Measurements from ENCODE around the gene PHKA1.
"Not testable (repeated sequence)": the region's sequence is repeated elsewhere in the genome, so short reads cannot be mapped to it uniquely, and the experiment has no call there.

The PHKA1 gene

GRCh38 chrX:72572248-72573157, 141.6 kb downstream of the PHKA1 start, which contains the start of gene HDAC8:
HDAC8 (minus strand) TSS chrX:72572843; CDS start chrX:72572761, 82 bp downstream.
- Histone ChIP-seq H3K9me3 (no peaks in the 10 kb centered on the region), H3K4me2 (peak within 1 kb of the TSS; percentile 76), H4K20me1 (0 out of 2 replicates have a peak, but pooled peaks cover 13% of the 10 kb centered on the region), H3K27ac (peak within 1 kb of the TSS; percentile 70), H3K27me3 (peaks cover 78% of the 10 kb centered on the region), H3K9ac (peak within 1 kb of the TSS; percentile 76), H3K36me3 (peaks cover 23% of the 10 kb centered on the region), H3K4me1 (peaks cover 6% of the 10 kb centered on the region; the same call in 1 of the 2 replicates), H3K4me3 (peak within 1 kb of the TSS; percentile 71)
- no peak for TF ChIP-seq Cebpa-rat (IDR thresholded peaks at IDR 0.05)

- Histone ChIP-seq H3K27ac (no peak overlapping the region), H4K20me1 (0 out of 2 replicates have a peak, but pooled peaks cover 13% of the 10 kb centered on the region), H3K9me3 (no peaks in the 10 kb centered on the region), H3K4me3 (no peak overlapping the region), H3K4me2 (no peak overlapping the region), H3K9ac (no peak overlapping the region), H3K4me1 (peaks cover 6% of the 10 kb centered on the region; the same call in 1 of the 2 replicates), H3K27me3 (peaks cover 76% of the 10 kb centered on the region), H3K36me3 (peaks cover 49% of the 10 kb centered on the region)
- TF ChIP-seq Cebpa-rat (IDR thresholded peaks at IDR 0.05): no peak
Observed at GRCh38 chrX:72569786-72570185, 144.3 kb downstream of the PHKA1 start.

GRCh38 chrX:72568406-72569092, 145.6 kb downstream of the PHKA1 start:
- Histone ChIP-seq H3K4me3 (no peak overlapping the region), H3K36me3 (peaks cover 49% of the 10 kb centered on the region), H3K4me2 (no peak overlapping the region), H3K27ac (no peak overlapping the region), H3K9me3 (no peaks in the 10 kb centered on the region), H3K9ac (no peak overlapping the region), H3K27me3 (peaks cover 69% of the 10 kb centered on the region), H4K20me1 (0 out of 2 replicates have a peak, but pooled peaks cover 13% of the 10 kb centered on the region), H3K4me1 (peaks cover 6% of the 10 kb centered on the region; the same call in 1 of the 2 replicates)
- TF ChIP-seq Cebpa-rat (IDR thresholded peaks at IDR 0.05): no peak

- TF ChIP-seq Cebpa-rat (IDR thresholded peaks at IDR 0.05): no peak
- Histone ChIP-seq H3K4me2 (no peak overlapping the region), H3K36me3 (peaks cover 62% of the 10 kb centered on the region), H3K4me3 (no peak overlapping the region), H3K27ac (no peak overlapping the region), H3K9ac (no peak overlapping the region), H4K20me1 (peaks cover 19% of the 10 kb centered on the region; the same call in 1 of the 2 replicates), H3K27me3 (peaks cover 63% of the 10 kb centered on the region), H3K4me1 (0 out of 2 replicates have a peak, but pooled peaks cover 1% of the 10 kb centered on the region), H3K9me3 (no peaks in the 10 kb centered on the region)
Observed at GRCh38 chrX:72566448-72566847, 147.7 kb downstream of the PHKA1 start.

GRCh38 chrX:72559655-72560054, 154.5 kb downstream of the PHKA1 start:
- not testable (repeated sequence) for H3K9ac ChIP-seq, H3K4me2 ChIP-seq, H3K27ac ChIP-seq, H3K4me1 ChIP-seq, H3K4me3 ChIP-seq
- H4K20me1 ChIP-seq: peaks cover 11% of the 10 kb centered on the region; the same call in 1 of the 2 replicates
- peaks cover 11% of the 10 kb centered on the region for H3K9me3 ChIP-seq
- H3K27me3 ChIP-seq: peaks cover 26% of the 10 kb centered on the region
- peaks cover 23% of the 10 kb centered on the region for H3K36me3 ChIP-seq

GRCh38 chrX:72554448-72555140, 159.5 kb downstream of the PHKA1 start:
- TF ChIP-seq Cebpa-rat (IDR thresholded peaks at IDR 0.05): no peak
- H3K4me2 ChIP-seq: no peak overlapping the region
- peaks cover 21% of the 10 kb centered on the region for H4K20me1 ChIP-seq
- peaks cover 42% of the 10 kb centered on the region; the same call in 1 of the 2 replicates for H3K27me3 ChIP-seq
- no peak overlapping the region for H3K27ac ChIP-seq
- H3K9ac ChIP-seq: no peak overlapping the region
- peaks cover 8% of the 10 kb centered on the region for H3K9me3 ChIP-seq
- no peaks in the 10 kb centered on the region for H3K4me1 ChIP-seq
- H3K36me3 ChIP-seq: peaks cover 12% of the 10 kb centered on the region
- no peak overlapping the region for H3K4me3 ChIP-seq

GRCh38 chrX:72552443-72552842, 161.7 kb downstream of the PHKA1 start:
- peaks cover 24% of the 10 kb centered on the region for H4K20me1 ChIP-seq
- not testable (repeated sequence) for H3K9ac ChIP-seq, H3K9me3 ChIP-seq

GRCh38 chrX:72545990-72546389, 168.1 kb downstream of the PHKA1 start:
- Histone ChIP-seq H3K4me3 (no peak overlapping the region), H3K36me3 (peaks cover 28% of the 10 kb centered on the region; the same call in 1 of the 2 replicates), H3K27me3 (peaks cover 84% of the 10 kb centered on the region), H3K27ac (no peak overlapping the region), H3K4me2 (no peak overlapping the region), H4K20me1 (peaks cover 49% of the 10 kb centered on the region), H3K4me1 (no peaks in the 10 kb centered on the region), H3K9ac (no peak overlapping the region), H3K9me3 (no peaks in the 10 kb centered on the region)
- TF ChIP-seq Cebpa-rat (IDR thresholded peaks at IDR 0.05): no peak

More at GRCh38 chrX:72552443-72552842, 161.7 kb downstream of the PHKA1 start:
- H3K4me2 ChIP-seq, H3K4me1 ChIP-seq, H3K27ac ChIP-seq, H3K4me3 ChIP-seq: not testable (repeated sequence)
- Histone ChIP-seq H3K36me3 (peaks cover 16% of the 10 kb centered on the region; the same call in 1 of the 2 replicates), H3K27me3 (peaks cover 62% of the 10 kb centered on the region)

GRCh38 chrX:72540318-72540717, 173.8 kb downstream of the PHKA1 start:
- Histone ChIP-seq H3K4me3 (no peak overlapping the region), H3K9me3 (no peaks in the 10 kb centered on the region), H3K27me3 (peaks cover 50% of the 10 kb centered on the region), H3K27ac (no peak overlapping the region), H3K4me1 (no peaks in the 10 kb centered on the region), H4K20me1 (peaks cover 65% of the 10 kb centered on the region), H3K4me2 (no peak overlapping the region), H3K36me3 (peaks cover 17% of the 10 kb centered on the region; the same call in 1 of the 2 replicates), H3K9ac (no peak overlapping the region)
- TF ChIP-seq Cebpa-rat (IDR thresholded peaks at IDR 0.05): no peak

Data from BLaER1 (cell line).